Prostate gland (tissue), 2 donors: ENCODE results near the gene CXXC1.

ENCODE experiments used
- POLR2A ChIP-seq: fragments of 450-650 bp; IDR thresholded peaks from one replicate; pipeline ENCODE4 v1.6.1; 2016; ENCODE audit warnings: antibody characterized with exemption, mild to moderate bottlenecking
- TF ChIP-seq, protein P1 (sequence below), 4 experiments: fragments of 200-600 bp in 2 of 4; fragments of 450-650 bp in 2 of 4; sonication (generic) in 2 of 4; IDR thresholded peaks; 1 replicate in 3 of 4; 2 replicates in 1 of 4; pipeline ENCODE4 v1.5.1; 2016 to 2019; ENCODE audit warnings: antibody characterized with exemption in 4 of 4, mild to moderate bottlenecking in 2 of 4, moderate library complexity in 2 of 4

- TF ChIP-seq, protein P1, sequence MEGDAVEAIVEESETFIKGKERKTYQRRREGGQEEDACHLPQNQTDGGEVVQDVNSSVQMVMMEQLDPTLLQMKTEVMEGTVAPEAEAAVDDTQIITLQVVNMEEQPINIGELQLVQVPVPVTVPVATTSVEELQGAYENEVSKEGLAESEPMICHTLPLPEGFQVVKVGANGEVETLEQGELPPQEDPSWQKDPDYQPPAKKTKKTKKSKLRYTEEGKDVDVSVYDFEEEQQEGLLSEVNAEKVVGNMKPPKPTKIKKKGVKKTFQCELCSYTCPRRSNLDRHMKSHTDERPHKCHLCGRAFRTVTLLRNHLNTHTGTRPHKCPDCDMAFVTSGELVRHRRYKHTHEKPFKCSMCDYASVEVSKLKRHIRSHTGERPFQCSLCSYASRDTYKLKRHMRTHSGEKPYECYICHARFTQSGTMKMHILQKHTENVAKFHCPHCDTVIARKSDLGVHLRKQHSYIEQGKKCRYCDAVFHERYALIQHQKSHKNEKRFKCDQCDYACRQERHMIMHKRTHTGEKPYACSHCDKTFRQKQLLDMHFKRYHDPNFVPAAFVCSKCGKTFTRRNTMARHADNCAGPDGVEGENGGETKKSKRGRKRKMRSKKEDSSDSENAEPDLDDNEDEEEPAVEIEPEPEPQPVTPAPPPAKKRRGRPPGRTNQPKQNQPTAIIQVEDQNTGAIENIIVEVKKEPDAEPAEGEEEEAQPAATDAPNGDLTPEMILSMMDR (IDR thresholded peaks at IDR 0.05): no peak
- TF ChIP-seq POLR2A: no peak
Observed at GRCh38 chr18:50262977-50263376, 24.5 kb downstream of the CXXC1 start.
